Right atrium auricular region (tissue), 2 donors: ENCODE data around the gene SLC25A23. TPM values are rescaled to one million over a fixed set of nuclear protein-coding genes. Genes with fewer than 3 reads are reported as not detected.

Source experiments
- DNase-seq: peaks from one replicate; pipeline ENCODE4 v3.0.0-alpha.2; 2019; ENCODE audit warnings: low spot score
- H3K27ac ChIP-seq, 2 donors: fragments of 200-600 bp; sonication (generic); 1 replicate in 1 of 2; 2 replicates in 1 of 2; pipeline ENCODE4 v1.5.1; 2016 to 2019
- H3K27me3 ChIP-seq, 2 donors: fragments of 200-600 bp; sonication (generic); one replicate each; pipeline versions ENCODE4 v1.5.1 to v1.6.0; 2017 to 2019
- H3K36me3 ChIP-seq: fragments of 200-600 bp; sonication (generic); one replicate; pipeline ENCODE4 v1.5.1; 2016
- H3K4me1 ChIP-seq, 2 donors: fragments of 200-600 bp; sonication (generic); one replicate each; pipeline versions ENCODE4 v1.5.1 to v1.6.0; 2017 to 2019
- H3K4me3 ChIP-seq, 2 donors: fragments of 200-600 bp; sonication (generic); 1 replicate in 1 of 2; 2 replicates in 1 of 2; pipeline ENCODE4 v1.5.1; 2017 to 2019; ENCODE audit warnings: mild to moderate bottlenecking in 1 of 2, moderate library complexity in 1 of 2
- H3K9me3 ChIP-seq, 2 donors: fragments of 200-600 bp; sonication (generic); one replicate each; pipeline ENCODE4 v1.5.1; 2019
- CTCF ChIP-seq, 2 donors: fragments of 200-600 bp; sonication (generic); IDR thresholded peaks; one replicate each; pipeline ENCODE4 v1.5.1; 2019; ENCODE audit warnings: antibody characterized with exemption in 2 of 2
- total RNA-seq, 2 donors: library from RNA; depleted of rRNA; stranded (reverse); fragments of >200 nt; gene quantifications; one replicate each; pipeline ENCODE4 v1.1.0, GENCODE V29; 2016

SLC25A23 gene
- total RNA-seq, 2 donors from 2014 or later: 88.7 to 103 TPM

GRCh38 chr19:6453951-6454565 is 5.5 kb downstream of the SLC25A23 start:
- Histone ChIP-seq H3K36me3 (peaks cover 44% of the 10 kb centered on the region), H3K9me3 (peaks cover 6 to 16% of the 10 kb centered on the region in 2 donors), H3K27ac (no peak overlapping the region), H3K27me3 (no peaks in the 10 kb centered on the region), H3K4me1 (peaks cover 0 to 13% of the 10 kb centered on the region in 2 donors), H3K4me3 (no peak overlapping the region)
- DNase-seq: no peak
- TF ChIP-seq CTCF (IDR thresholded peaks at IDR 0.05): no peak

- no peak for TF ChIP-seq CTCF (IDR thresholded peaks at IDR 0.05)
- Histone ChIP-seq H3K27me3 (no peaks in the 10 kb centered on the region), H3K4me1 (peaks cover 0 to 1% of the 10 kb centered on the region in 2 donors), H3K27ac (no peak overlapping the region), H3K4me3 (no peak overlapping the region), H3K9me3 (peaks cover 6 to 16% of the 10 kb centered on the region in 2 donors), H3K36me3 (peaks cover 44% of the 10 kb centered on the region)
- DNase-seq: no peak
Observed at GRCh38 chr19:6452899-6453298, 6.7 kb downstream of the SLC25A23 start.

- no peak for DNase-seq
- no peaks in the 10 kb centered on the region for H3K27me3 ChIP-seq
- H3K27ac ChIP-seq: no peak overlapping the region
- H3K4me1 ChIP-seq: no peaks in the 10 kb centered on the region
- peaks cover 44% of the 10 kb centered on the region for H3K36me3 ChIP-seq
- no peak overlapping the region for H3K4me3 ChIP-seq
- no peak for TF ChIP-seq CTCF (IDR thresholded peaks at IDR 0.05)
- peaks cover 6 to 16% of the 10 kb centered on the region in 2 donors for H3K9me3 ChIP-seq
Observed at GRCh38 chr19:6452223-6452614, 7.4 kb downstream of the SLC25A23 start.

GRCh38 chr19:6451583-6452222 is 7.9 kb downstream of the SLC25A23 start:
- peaks cover 48% of the 10 kb centered on the region for H3K36me3 ChIP-seq
- H3K4me1 ChIP-seq: no peaks in the 10 kb centered on the region
- DNase-seq: no peak
- no peak overlapping the region for H3K4me3 ChIP-seq
- H3K9me3 ChIP-seq: peaks cover 6 to 16% of the 10 kb centered on the region in 2 donors
- no peaks in the 10 kb centered on the region for H3K27me3 ChIP-seq
- TF ChIP-seq CTCF (IDR thresholded peaks at IDR 0.05): no peak
- no peak overlapping the region for H3K27ac ChIP-seq

GRCh38 chr19:6450166-6450565 is 9.4 kb downstream of the SLC25A23 start:
- peaks cover 44% of the 10 kb centered on the region for H3K36me3 ChIP-seq
- H3K4me3 ChIP-seq: no peak overlapping the region
- DNase-seq: no peak
- H3K4me1 ChIP-seq: no peaks in the 10 kb centered on the region
- H3K27ac ChIP-seq: no peak overlapping the region
- no peak for TF ChIP-seq CTCF (IDR thresholded peaks at IDR 0.05)
- peaks cover 6 to 20% of the 10 kb centered on the region in 2 donors for H3K9me3 ChIP-seq
- no peaks in the 10 kb centered on the region for H3K27me3 ChIP-seq
